ENCODE data around the gene DCTD.

Gene DCTD

DNA sequence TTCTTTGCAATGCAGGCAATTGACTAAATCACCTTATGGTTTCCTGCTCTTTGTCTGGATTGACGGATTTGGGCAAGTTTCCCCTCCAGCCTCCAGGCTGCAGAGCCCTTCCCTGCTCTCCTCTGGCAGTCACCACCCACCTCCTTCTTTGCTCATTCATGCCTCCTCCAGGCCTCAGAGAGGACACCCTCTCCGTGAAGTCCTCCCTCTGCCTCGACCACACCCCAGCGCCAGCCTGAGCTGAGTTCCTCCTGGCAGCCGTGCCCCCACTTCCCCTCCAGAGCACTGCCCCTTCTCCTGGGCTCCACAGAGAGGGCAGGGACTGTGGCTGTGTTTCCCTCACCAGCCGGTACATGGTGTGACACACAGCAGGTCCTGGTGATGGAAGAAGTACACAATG, 53.7 kb downstream of the DCTD start:
- DNase-seq = no peak

DNA sequence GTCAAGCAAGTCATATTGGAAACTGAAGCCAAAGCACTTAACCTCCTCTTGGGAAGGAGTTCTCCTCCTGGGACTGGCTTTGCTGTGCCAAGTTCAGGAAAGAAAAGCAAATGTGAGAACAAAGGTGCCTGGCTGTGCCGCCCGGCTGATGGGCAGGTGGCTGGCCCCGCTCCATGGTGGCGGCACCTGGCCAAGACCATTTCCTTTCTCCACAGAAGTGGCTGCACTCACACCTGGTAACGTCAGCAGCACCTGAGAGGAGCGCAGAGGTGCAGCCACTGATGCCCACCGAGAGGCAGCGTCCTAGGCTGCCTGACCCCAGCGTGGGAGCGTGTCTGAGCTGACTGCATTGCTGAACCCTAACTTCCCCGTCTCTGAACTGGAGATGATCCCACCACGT, 54.3 kb downstream of the DCTD start:
- no peak for DNase-seq

DNA sequence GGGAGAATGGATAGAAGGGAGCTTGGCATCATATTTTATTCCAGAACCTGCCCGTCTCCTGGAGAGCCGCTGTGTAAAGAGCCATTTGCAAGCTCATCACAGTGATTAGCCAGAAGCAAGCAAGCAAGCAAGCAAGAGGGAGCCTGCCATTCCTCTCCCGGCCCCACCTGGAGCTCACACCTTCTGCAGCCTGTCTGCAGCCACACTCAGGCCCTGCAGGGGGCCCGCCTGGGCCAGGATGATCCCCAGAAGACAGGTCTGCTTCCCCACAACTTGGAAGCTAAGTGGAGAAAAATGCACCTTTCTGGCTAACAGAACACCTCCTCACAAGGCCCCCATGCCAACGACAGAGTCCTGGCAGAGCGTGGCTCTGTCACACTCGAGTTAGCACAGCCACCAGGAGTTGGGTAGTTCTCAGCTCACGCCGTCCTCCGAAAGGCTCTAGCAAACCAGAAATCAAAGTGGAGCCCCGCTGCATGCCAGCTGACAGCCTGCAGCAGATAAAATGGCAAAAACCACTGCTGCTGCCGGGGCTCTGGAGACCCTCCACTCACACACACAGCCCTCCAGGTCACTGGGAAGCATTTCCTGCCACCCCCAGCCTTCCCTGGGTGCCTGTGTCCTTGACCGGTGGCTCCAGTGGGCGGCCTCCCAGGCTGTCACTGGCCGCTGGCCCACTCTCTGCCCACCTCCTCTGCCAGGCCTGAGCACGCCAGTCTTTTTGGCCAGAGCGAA, 54.9 kb downstream of the DCTD start:
- DNase-seq = no peak

DNA sequence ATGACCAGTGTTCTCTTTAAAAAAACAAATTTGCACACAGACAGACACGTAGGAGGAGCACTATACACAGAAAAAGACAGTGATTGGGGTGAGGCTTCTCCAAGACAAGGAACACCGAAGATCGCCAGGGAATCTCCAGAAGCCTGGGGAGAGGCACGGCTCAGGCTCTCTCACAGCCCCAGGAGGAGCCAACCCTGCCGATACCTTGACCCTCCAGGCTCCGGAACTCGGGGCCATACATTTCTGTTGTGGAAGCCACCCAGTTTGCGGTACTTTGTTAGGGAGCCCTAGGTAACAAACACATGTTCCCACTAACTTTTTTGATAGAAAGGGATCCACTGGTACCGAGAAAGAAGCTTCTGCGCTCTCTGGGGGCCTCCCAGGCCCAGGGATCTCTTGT, 55.8 kb downstream of the DCTD start:
- DNase-seq = no peak

DNA sequence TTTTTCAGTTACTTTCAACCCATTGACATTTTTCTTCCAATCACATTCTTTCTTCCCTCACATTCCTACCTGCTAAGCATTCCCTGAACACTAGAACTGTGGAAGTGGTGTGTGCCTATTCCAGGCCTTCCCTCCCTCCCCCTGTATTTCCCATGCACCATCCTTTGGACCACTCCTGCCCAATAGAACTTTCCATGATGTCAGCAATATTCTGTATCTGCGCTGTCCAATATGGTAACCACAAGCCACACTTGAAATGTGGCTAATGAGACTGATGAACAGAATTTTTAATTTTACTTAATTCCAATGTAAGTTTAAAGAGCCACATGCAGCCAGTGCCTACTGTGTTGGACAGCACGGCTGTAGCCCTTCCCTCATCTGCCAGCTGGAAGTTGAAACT, 57.5 kb downstream of the DCTD start:
- DNase-seq = no peak

DNA sequence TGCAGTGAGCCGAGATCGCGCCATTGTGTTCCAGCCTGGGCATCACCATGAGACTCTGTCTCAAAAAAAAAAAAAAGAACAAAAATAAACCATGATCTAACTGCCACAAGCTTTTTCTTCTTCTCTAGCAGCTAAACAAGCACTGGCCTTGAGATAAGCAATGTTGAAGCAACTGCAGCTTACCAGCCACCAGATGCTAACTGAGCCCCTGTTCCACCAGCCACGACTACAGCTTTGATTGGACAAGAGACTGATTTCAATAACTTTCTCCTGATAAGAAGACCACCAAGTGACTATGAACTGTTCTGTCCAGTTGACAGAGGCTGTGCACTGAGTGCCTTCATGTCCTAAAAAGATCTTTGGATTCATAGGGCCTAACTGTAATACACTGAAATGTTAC, 58.5 kb downstream of the DCTD start:
- DNase-seq = no peak

DNA sequence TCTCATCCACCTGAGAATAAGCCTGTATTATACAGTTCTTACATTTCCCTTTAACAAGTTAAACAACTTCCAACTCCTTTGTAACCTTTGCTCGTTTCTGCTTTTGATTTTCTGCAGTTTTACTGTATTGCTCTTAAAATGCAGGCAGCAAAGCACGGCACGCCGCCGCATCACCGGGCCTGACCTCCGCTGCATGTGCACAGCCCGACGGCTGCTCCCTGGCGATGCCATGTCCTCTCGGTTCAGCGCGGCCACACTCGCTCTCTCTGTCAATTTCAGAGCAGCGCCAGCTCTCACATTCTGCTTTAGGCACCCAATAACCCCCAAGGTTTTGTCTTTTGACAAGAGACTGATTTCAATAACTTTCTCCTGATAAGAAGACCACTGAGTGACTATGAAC, 60.3 kb downstream of the DCTD start:
- no peak for DNase-seq

DNA sequence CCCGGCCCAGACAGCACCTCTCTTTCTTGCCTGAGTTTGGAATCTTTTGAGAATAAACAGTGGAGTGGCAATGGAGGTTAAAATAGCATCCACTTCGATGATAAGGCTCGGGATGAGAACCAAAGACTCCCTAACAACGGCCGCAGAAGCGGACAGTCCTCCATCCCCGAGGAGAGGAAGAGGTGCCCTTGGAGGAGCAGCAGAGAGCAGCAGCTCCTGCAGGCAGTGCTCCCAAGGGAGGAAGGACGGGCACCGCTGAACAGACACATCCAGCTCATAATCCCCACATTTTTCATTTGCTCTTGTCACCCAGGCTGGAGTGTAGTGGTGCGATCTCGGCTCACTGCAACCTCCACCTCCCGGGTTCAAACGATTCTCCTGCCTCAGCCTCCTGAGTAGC, 61.3 kb downstream of the DCTD start:
- DNase-seq = no peak

DNA sequence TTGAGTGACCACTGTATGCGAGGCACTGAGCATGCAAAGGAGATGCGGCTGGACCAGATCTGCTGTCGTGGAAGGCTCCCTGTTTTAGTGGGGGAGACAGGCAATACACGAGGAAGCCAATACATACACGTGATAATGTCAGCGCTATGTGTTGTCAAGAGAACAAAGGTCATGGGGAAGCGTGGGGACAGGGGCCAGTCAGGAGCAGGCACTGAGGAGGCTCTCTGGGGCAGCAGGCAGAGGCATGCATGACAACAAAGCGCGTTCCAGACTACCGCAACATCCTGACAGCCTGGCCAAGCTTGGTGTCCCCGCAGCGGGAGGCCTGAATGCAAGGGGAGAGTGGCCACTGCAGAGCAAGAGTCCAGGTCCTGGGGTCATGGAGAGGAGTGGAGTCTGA, 61.9 kb downstream of the DCTD start:
- DNase-seq = no peak

DNA sequence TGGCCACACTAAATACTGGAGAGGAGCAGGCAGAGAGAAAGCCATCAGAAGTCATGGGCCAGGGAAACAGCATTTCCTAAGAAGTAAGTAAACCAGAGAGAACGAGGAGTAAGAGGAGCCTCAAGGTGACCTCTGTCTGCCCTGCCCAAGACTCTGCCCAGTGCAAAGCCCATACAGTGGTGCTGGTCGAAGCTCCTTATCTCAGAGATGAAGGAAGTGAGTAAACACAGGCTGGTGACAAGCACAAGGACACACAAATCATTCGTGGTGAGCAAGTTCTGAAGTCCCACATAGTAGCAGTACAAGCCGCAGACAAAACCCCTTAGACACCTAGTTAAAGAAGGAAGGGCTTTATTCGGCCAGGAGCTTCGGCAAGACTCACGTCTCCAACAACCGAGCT, 62.7 kb downstream of the DCTD start:
- no peak for DNase-seq

DNA sequence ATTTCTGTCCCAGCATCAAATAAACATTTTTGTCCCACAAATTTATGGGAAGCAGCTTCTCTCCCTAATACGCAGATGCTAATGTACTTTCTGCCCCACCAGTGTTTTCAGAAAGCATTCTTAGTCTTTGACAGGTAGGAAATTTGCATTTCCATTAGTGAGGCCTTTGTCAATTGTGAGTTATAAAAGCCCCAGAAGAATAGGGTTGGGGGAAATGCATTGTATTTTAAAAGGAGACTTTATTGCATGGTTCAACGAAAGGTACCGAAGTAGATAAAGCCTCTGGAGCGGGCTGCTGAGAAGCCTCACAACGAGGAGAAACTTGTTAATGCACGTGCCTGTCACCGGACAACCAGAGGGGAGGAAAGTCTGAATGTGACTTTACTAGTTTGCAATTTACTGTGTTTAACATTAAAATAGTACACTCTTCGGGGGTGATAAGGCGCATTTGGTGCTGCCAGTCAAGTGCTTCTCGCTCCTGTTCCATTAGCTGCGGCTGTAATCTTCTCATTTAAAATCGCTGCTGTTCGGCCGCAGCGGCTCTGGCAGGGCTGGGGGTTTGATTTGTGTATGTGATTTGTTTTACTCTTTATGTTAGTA, 63.4 kb downstream of the DCTD start:
- DNase-seq = no peak

DNA sequence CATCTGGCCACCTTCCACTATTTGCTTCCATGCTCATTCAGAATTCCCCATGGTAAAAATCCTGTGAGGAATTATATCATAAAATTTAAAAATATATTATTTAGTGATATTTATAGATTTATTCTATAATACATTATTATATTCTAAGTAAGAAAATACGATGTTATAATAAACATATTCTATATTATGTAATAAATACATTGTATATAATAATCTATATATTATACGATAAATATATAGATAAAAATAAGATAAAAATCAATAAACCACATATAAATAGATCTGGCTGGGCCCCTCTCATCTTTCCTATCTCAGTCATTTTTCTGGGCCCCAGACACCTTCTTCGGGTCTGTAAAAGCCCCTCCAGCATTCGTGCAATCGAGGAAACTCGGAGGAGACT, 68.5 kb downstream of the DCTD start:
- no peak for DNase-seq

DNA sequence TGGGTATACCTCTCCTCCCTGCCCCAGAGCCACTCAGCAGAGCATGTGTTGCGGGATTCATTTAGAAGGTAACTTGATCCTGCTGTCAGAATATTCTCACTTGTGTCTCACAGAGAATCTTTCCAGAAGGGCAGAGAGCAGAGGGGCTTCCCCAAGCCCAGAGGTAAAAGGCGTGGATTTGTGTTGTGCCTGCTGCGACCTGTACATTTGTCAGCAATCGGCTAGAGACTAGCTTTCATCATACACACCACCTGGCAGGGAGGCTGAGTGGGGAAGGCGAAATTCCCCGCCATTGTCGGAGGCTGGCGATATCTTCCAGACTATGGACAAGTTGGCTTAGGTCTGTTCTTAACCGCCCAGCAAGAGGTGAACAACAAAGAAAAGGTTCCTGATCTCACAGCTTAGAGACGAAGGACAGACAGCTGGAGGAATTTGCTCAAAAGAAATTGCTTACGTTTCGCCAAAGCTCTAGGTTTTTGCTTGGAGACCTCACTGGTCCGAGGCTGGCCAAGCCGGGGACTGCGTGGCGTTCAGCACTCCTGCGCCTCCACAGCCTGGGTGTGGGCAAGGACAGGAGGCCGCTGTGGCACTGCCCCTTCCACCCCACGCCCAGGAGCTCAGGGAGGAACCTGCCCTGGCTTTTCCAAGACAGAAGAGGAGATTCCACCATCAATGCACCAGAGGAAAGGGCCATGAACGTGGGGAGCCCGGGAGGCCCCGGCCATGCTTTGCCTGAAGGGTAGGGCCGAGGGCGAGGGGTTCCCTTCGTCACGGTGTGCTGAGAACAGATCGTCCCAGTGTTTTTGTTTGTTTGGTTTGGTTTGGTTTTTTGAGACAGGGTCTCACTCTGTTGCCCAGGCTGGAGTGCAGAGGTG, 69.4 kb downstream of the DCTD start:
- no peak for DNase-seq

DNA sequence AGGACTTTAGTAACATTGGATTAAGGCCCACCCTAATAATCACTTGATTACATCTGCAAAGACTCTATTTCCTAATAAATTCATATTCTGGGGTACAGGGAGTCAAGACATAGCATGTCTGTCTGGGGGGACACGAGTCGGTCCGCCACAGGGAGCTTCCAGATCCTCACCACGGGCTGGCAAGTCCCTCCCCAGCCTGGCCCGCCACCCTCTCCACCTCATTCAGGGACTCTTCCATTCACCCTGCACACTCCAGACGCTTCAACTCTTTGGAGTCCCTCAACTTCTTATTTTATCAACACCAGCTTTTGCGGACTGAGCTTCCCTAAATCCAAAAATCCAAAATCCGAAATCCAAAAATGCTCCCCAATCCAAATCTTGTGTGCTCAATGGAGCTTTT, 71.2 kb downstream of the DCTD start:
- DNase-seq = no peak

DNA sequence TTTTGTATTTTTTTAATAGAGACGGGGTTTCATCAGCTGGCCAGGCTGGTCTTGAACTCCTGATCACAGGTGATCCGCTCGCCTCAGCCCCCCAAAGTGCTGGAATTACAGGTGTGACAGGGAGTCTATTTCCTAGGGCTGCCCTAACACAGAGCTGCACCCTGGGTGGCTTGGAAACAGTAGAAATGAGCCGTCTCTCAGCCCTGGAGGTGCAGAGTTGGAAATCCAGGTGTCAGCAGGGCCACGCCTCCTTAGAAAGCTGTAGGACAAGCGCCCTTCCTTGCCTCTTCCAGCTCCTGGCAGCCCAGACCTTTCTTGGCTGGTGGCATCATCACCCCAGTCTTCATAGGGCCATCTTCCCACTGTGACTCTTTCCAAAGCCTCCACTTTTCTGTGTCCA, 71.6 kb downstream of the DCTD start:
- DNase-seq = no peak

DNA sequence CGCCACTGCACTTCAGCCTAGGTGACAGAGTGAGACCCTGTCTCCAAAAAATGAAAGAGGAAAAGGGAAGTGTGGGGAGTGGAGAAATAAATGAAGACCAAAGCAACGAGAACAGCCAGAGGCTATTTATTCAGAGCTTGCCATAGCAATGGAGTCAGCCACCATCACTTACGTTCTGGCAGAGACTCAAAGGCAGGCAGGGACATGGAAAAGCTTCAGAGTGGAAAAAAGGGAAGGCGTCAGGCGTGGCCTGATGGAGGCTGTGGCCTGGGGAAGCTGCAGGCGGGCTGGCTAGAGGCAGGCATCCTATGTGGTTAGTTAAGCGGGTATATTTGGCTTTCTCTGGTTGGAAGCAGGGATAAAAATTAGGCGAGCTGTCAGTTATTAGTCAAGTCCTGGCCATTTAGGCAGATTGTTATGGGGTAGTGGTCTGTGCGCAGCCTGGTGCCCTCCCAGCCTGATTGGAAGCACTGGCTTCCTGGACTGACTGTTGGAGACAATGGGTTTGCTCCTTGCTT, 73.3 kb downstream of the DCTD start:
- no peak for DNase-seq

DNA sequence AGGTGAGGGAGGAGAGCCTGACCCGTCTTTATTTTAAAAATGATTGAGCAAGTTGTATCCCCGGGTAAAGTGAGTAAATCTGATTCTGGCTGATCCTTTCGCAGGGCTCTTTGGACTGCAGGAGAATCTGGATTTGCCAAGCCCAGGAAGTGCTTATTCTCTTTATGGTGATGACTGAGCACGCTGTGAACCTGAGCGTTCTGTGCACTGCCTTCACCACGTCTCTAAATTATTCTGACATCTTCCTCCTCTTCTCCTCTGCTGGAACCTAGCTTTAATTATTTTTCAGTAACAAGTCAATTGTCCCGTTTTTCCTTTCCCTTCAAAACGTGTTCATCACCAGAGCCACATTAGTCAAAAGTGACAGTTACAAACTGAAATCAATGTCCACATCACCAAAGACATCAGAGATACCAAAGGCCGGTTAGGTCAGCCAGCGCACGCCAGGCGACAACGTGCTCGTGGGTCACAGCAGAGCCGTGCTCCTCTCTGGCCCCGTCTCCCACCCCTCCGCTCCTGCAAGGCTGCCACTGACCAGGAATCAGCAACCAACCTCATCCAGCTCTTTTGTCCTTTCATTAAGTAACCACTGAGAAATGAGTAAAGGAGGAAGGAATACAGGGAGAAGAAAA, 74.3 kb downstream of the DCTD start:
- no peak for DNase-seq

DNA sequence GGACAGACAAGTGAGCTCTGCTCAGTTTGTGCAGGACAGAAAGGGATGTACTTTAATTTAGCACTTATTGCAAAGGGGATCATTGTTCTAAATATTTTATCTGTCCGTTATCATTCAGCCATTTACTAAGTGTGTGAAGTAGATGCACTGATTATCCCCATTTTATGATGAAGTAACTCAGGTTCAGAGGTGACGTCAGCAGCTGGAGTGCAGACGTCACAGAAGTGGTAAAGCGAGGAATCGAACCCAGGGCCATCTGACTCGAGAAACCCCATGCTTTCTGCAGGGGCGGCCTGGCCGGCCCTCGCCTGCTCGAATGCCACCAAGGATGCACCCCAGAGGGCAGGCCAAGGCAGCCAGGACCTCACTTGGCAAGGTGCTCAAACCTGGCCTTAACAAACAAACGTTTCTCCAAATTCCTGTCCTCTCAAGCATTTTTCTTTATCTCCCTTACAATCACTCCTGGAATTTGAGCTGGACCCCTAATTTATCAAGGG, 75.0 kb downstream of the DCTD start:
- no peak for DNase-seq

DNA sequence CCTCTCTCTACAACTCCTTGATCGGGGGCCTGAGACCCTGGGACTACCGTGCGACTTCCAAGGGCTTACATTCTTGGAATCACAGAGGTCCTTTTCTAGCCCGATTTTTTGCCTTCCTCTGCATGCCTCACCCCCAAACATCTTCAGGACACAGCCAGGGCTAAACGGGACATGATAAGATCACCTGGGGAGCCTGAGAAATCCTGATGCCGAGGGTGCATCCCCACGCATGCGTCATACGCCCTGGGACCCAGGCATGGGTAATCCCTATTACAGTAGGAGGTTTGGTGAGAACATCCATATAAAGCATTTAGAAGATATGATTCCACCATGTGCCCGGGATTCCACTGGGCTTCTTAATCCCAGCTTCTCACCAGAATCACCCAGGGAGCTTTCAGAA, 77.1 kb downstream of the DCTD start:
- no peak for DNase-seq

Measured in hippocampal formation (tissue), 2 donors.